Measurements from ENCODE around the gene PIGU. TPM values are rescaled to one million over a fixed set of nuclear protein-coding genes. Genes with fewer than 3 reads are reported as not detected.

The PIGU gene
- total and polyA plus RNA-seq, 4 donors: 6.4 to 10.0 (median 7.2) TPM

- H3K9me3 ChIP-seq (ENCODE audit: control insufficient read depth in 4 of 4, low read length in 3 of 4): no peaks in the 10 kb centered on the region
- no peak for DNase-seq (ENCODE audit: low spot score)
- no peaks in the 10 kb centered on the region for H3K27me3 ChIP-seq (ENCODE audit: control insufficient read depth in 4 of 4, insufficient read depth in 4 of 4, low read length in 3 of 4)
- no peak overlapping the region for H3K4me3 ChIP-seq (ENCODE audit: low read depth in 1 of 3, low read length in 3 of 3)
- TF ChIP-seq FOXA2 (IDR thresholded peaks at IDR 0.05) (no peak), MAX (IDR thresholded peaks at IDR 0.05) (no peak), FOXA1 (IDR thresholded peaks at IDR 0.05) (no peak), ZBTB33 (IDR thresholded peaks at IDR 0.05) (no peak), JUND (IDR thresholded peaks at IDR 0.05) (no peak), CTCF (IDR thresholded peaks at IDR 0.05; ENCODE audit: low read depth, low read length, missing input control) (no peak), GABPA (IDR thresholded peaks at IDR 0.05 in 1 of 2, conservative IDR thresholded peaks at IDR 0.05 in 1 of 2) (no peak), YY1 (IDR thresholded peaks at IDR 0.05) (no peak), RAD21 (IDR thresholded peaks at IDR 0.05) (no peak), HNF4A (conservative IDR thresholded peaks at IDR 0.05) (no peak), REST (IDR thresholded peaks at IDR 0.05) (no peak), ATF3 (IDR thresholded peaks at IDR 0.05) (no peak), NR2F2 (IDR thresholded peaks at IDR 0.05) (no peak)
- peaks cover 0 to 4% (median 2%) of the 10 kb centered on the region in 4 donors for H3K4me1 ChIP-seq (ENCODE audit: control insufficient read depth in 4 of 4, insufficient read depth in 4 of 4, low read length in 3 of 4)
- H3K27ac ChIP-seq (ENCODE audit: low read depth in 1 of 2, low read length in 2 of 2): no peak overlapping the region
- 92% methylated on average over 8 of the region's 8 CpGs for WGBS
- H3K36me3 ChIP-seq (ENCODE audit: control insufficient read depth in 4 of 4, insufficient read depth in 3 of 4, low read depth in 1 of 4, low read length in 3 of 4): peaks cover 10 to 53% (median 41%) of the 10 kb centered on the region in 4 donors
- H3K9ac ChIP-seq (ENCODE audit: low read depth in 1 of 2, low read length in 2 of 2): no peak overlapping the region
Measured at GRCh38 chr20:34531608-34532265, 145.2 kb downstream of the PIGU start.

GRCh38 chr20:34530342-34530741 lies 146.6 kb downstream of the PIGU start:
- H3K4me3 ChIP-seq (ENCODE audit: low read depth in 1 of 3, low read length in 3 of 3): no peak overlapping the region
- no peak overlapping the region for H3K9ac ChIP-seq (ENCODE audit: low read depth in 1 of 2, low read length in 2 of 2)
- H3K27me3 ChIP-seq (ENCODE audit: control insufficient read depth in 4 of 4, insufficient read depth in 4 of 4, low read length in 3 of 4): no peaks in the 10 kb centered on the region
- 87% methylated on average over 5 of the region's 5 CpGs for WGBS
- H3K36me3 ChIP-seq (ENCODE audit: control insufficient read depth in 4 of 4, insufficient read depth in 3 of 4, low read depth in 1 of 4, low read length in 3 of 4): peaks cover 4 to 44% (median 34%) of the 10 kb centered on the region in 4 donors
- H3K4me1 ChIP-seq (ENCODE audit: control insufficient read depth in 4 of 4, insufficient read depth in 4 of 4, low read length in 3 of 4): peaks cover 0 to 9% (median 2%) of the 10 kb centered on the region in 4 donors
- DNase-seq (ENCODE audit: low spot score): no peak
- TF ChIP-seq GABPA (IDR thresholded peaks at IDR 0.05 in 1 of 2, conservative IDR thresholded peaks at IDR 0.05 in 1 of 2): no peak
- TF ChIP-seq CTCF (IDR thresholded peaks at IDR 0.05; ENCODE audit: low read depth, low read length, missing input control): no peak
- TF ChIP-seq HNF4A (conservative IDR thresholded peaks at IDR 0.05): no peak
- no peak for TF ChIP-seq REST (IDR thresholded peaks at IDR 0.05)
- no peak for TF ChIP-seq YY1 (IDR thresholded peaks at IDR 0.05)
- no peak for TF ChIP-seq HNF4G (IDR thresholded peaks at IDR 0.05)
- TF ChIP-seq NR2F2 (IDR thresholded peaks at IDR 0.05): no peak
- no peak for TF ChIP-seq ATF3 (IDR thresholded peaks at IDR 0.05)
- H3K9me3 ChIP-seq (ENCODE audit: control insufficient read depth in 4 of 4, low read length in 3 of 4): no peaks in the 10 kb centered on the region
- no peak overlapping the region for H3K27ac ChIP-seq (ENCODE audit: low read depth in 1 of 2, low read length in 2 of 2)
